ENCODE measurements around the gene ADAT2.
"Not testable (repeated sequence)": the region's sequence is repeated elsewhere in the genome, so short reads cannot be mapped to it uniquely, and the experiment has no call there.

DNA sequence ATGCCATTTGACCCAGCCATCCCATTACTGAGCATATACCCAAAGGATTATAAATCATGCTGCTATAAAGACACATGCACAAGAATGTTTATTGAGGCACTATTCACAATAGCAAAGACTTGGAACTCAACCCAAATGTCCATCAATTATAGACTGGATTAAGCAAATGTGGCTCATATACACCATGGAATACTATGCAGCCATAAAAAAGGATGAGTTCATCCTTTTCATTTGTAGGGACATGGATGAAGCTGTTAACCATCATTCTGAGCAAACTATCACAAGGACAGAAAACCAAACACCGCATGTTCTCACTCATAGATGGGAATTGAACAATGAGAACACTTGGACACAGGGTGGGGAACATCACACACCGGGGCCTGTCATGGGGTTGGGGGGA lies 2.6 kb downstream of the ADAT2 start:
- TF ChIP-seq, protein P1, sequence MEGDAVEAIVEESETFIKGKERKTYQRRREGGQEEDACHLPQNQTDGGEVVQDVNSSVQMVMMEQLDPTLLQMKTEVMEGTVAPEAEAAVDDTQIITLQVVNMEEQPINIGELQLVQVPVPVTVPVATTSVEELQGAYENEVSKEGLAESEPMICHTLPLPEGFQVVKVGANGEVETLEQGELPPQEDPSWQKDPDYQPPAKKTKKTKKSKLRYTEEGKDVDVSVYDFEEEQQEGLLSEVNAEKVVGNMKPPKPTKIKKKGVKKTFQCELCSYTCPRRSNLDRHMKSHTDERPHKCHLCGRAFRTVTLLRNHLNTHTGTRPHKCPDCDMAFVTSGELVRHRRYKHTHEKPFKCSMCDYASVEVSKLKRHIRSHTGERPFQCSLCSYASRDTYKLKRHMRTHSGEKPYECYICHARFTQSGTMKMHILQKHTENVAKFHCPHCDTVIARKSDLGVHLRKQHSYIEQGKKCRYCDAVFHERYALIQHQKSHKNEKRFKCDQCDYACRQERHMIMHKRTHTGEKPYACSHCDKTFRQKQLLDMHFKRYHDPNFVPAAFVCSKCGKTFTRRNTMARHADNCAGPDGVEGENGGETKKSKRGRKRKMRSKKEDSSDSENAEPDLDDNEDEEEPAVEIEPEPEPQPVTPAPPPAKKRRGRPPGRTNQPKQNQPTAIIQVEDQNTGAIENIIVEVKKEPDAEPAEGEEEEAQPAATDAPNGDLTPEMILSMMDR (IDR thresholded peaks at IDR 0.05) = not testable (repeated sequence)
- TF ChIP-seq POLR2AphosphoS5, POLR2A, EP300 (IDR thresholded peaks at IDR 0.05): not testable (repeated sequence)

Measured in sigmoid colon (tissue), 4 donors.